ENCODE measurements around the gene PTK6.

GRCh38 chr20:63566395-63567135, 29.4 kb upstream of the PTK6 start:
- no peak for TF ChIP-seq POLR2AphosphoS5 (IDR thresholded peaks at IDR 0.05)
- TF ChIP-seq POLR2A (IDR thresholded peaks at IDR 0.05) = no peak
- TF ChIP-seq CTCF (IDR thresholded peaks at IDR 0.05) = no peak

Measured in transverse colon (tissue), 4 donors.